Measurements from ENCODE around the gene LRRC9.
A peak's percentile ranks its signal among the peaks of the same experiment; 100 is the strongest.
"Not testable (repeated sequence)": the region's sequence is repeated elsewhere in the genome, so short reads cannot be mapped to it uniquely, and the experiment has no call there.

Gene LRRC9

GRCh38 chr14:59957890-59958289 lies 37.9 kb downstream of the LRRC9 start:
- not testable (repeated sequence) for DNase-seq (ENCODE audit: low read depth)

- no peak for DNase-seq (ENCODE audit: low read depth)
Observed at GRCh38 chr14:59959668-59960067, 39.7 kb downstream of the LRRC9 start.

GRCh38 chr14:59961518-59962062 lies 41.6 kb downstream of the LRRC9 start:
- no peak for DNase-seq (ENCODE audit: low read depth)

GRCh38 chr14:59964251-59965007 lies 44.5 kb downstream of the LRRC9 start:
- peak; percentile 42 for DNase-seq (ENCODE audit: low read depth)

GRCh38 chr14:59969319-59969718 lies 49.4 kb downstream of the LRRC9 start:
- DNase-seq (ENCODE audit: low read depth): peak; percentile 38

GRCh38 chr14:59981564-59981963 lies 61.6 kb downstream of the LRRC9 start:
- no peak for DNase-seq (ENCODE audit: low read depth)

- no peak for DNase-seq (ENCODE audit: low read depth)
Observed at GRCh38 chr14:59983048-59983447, 63.1 kb downstream of the LRRC9 start.

- DNase-seq (ENCODE audit: low read depth): no peak
Observed at GRCh38 chr14:59986556-59987059, 66.7 kb downstream of the LRRC9 start.

- DNase-seq (ENCODE audit: low read depth): peak; percentile 91
Observed at GRCh38 chr14:59997449-59997848, 77.5 kb downstream of the LRRC9 start.

- DNase-seq (ENCODE audit: low read depth): no peak
Observed at GRCh38 chr14:59997966-59998365, 78.0 kb downstream of the LRRC9 start.

- no peak for DNase-seq (ENCODE audit: low read depth)
Observed at GRCh38 chr14:59998564-59998963, 78.6 kb downstream of the LRRC9 start.

GRCh38 chr14:60002819-60003492 lies 83.0 kb downstream of the LRRC9 start:
- no peak for DNase-seq (ENCODE audit: low read depth)

- DNase-seq (ENCODE audit: low read depth): peak; percentile 22
Observed at GRCh38 chr14:60003991-60004390, 84.0 kb downstream of the LRRC9 start.

GRCh38 chr14:60008042-60008441 lies 88.1 kb downstream of the LRRC9 start:
- no peak for DNase-seq (ENCODE audit: low read depth)

GRCh38 chr14:60010263-60010662 lies 90.3 kb downstream of the LRRC9 start:
- not testable (repeated sequence) for DNase-seq (ENCODE audit: low read depth)

- DNase-seq (ENCODE audit: low read depth): no peak
Observed at GRCh38 chr14:60014402-60014801, 94.5 kb downstream of the LRRC9 start.

- DNase-seq (ENCODE audit: low read depth): no peak
Observed at GRCh38 chr14:60021619-60022018, 101.7 kb downstream of the LRRC9 start.

GRCh38 chr14:60025571-60025970 lies 105.6 kb downstream of the LRRC9 start:
- DNase-seq (ENCODE audit: low read depth): no peak

- no peak for DNase-seq (ENCODE audit: low read depth)
Observed at GRCh38 chr14:60035177-60035576, 115.2 kb downstream of the LRRC9 start.

- not testable (repeated sequence) for DNase-seq (ENCODE audit: low read depth)
Observed at GRCh38 chr14:60047976-60048375, 128.0 kb downstream of the LRRC9 start.

- no peak for DNase-seq (ENCODE audit: low read depth)
Observed at GRCh38 chr14:60051721-60052221, 131.8 kb downstream of the LRRC9 start.

GRCh38 chr14:60058087-60058486 lies 138.1 kb downstream of the LRRC9 start:
- no peak for DNase-seq (ENCODE audit: low read depth)

GRCh38 chr14:60061371-60061770 lies 141.4 kb downstream of the LRRC9 start:
- peak; percentile 2 for DNase-seq (ENCODE audit: low read depth)
